B cell (primary cell): ENCODE measurements around the gene NCKAP5L. TPM values are rescaled to one million over a fixed set of nuclear protein-coding genes. Genes with fewer than 3 reads are reported as not detected.

Experiments
- ATAC-seq: fragments of 200-7000 bp; cut with Tn5 transposase; one replicate; pipeline ENCODE4 v1.10.0; 2021; ENCODE audit warnings: low read depth, mild to moderate bottlenecking, moderate number of reproducible peaks, moderate library complexity
- CTCF ChIA-PET: fragments of 350-600 bp; sonication (Branson Sonifier 250); formaldehyde crosslinking; loops from one replicate; lab custom pipeline; 2021; ENCODE audit warnings: antibody characterized with exemption, inconsistent platforms; lab: Charles Lee
- POLR2A ChIA-PET: fragments of 350-600 bp; sonication (Branson Sonifier 250); formaldehyde crosslinking; loops from one replicate; lab custom pipeline; 2021; ENCODE audit warnings: antibody characterized with exemption; lab: Charles Lee
- DNase-seq: peaks from one replicate; pipeline ENCODE4 v3.0.0; 2013
- H2AFZ ChIP-seq: 2 replicates; pipeline ENCODE4 v1.6.1; 2012; ENCODE audit warnings: mild to moderate bottlenecking, low read depth, low read length; ENCODE audit not compliant: insufficient read depth, poor library complexity, severe bottlenecking
- H3K27ac ChIP-seq, 2 donors: 1 replicate in 1 of 2; 2 replicates in 1 of 2; pipeline ENCODE4 v1.5.1; 2012 to 2013; ENCODE audit warnings: low read length in 2 of 2, mild to moderate bottlenecking in 2 of 2, moderate library complexity in 1 of 2
- H3K27me3 ChIP-seq, 4 experiments: fragments of 200-600 bp in 1 of 4; sonication (generic) in 1 of 4; replicated peaks in 1 of 4; 1 replicate in 2 of 4; 2 replicates in 2 of 4; pipeline versions ENCODE4 v1.6.1 to v1.7.0; 2013 to 2016; ENCODE audit warnings: low read length in 3 of 4, mild to moderate bottlenecking in 2 of 4, mixed read lengths in 1 of 4, moderate library complexity in 1 of 4; ENCODE audit not compliant: insufficient read depth in 4 of 4, control insufficient read depth in 3 of 4; ENCODE audit errors: control extremely low read depth in 1 of 4
- H3K36me3 ChIP-seq, 2 experiments: replicated peaks in 1 of 2; 1 replicate in 1 of 2; 2 replicates in 1 of 2; pipeline versions ENCODE4 v1.6.1 to v1.7.1; 2013; ENCODE audit warnings: low read length in 1 of 2; ENCODE audit not compliant: insufficient read depth in 2 of 2, control insufficient read depth in 1 of 2; ENCODE audit errors: control extremely low read depth in 1 of 2, extremely low read depth in 1 of 2
- H3K4me1 ChIP-seq, 2 donors: fragments of 200-600 bp in 1 of 2; sonication (generic) in 1 of 2; 1 replicate in 1 of 2; 2 replicates in 1 of 2; pipeline versions ENCODE4 v1.5.1 to v1.6.1; 2013 to 2017; ENCODE audit warnings: low read length in 2 of 2; ENCODE audit not compliant: control insufficient read depth in 2 of 2, insufficient read depth in 2 of 2
- H3K4me2 ChIP-seq: replicated peaks from 2 replicates; pipeline ENCODE3; 2012; ENCODE audit warnings: mild to moderate bottlenecking, low read depth, low read length; ENCODE audit not compliant: poor library complexity, severe bottlenecking
- H3K4me3 ChIP-seq, 5 experiments: fragments of 200-600 bp in 1 of 5; sonication (generic) in 1 of 5; 1 replicate in 3 of 5; 2 replicates in 2 of 5; pipeline versions ENCODE4 v1.5.1 to v1.7.0; 2011 to 2016; ENCODE audit warnings: low read length in 4 of 5, mild to moderate bottlenecking in 4 of 5, low read depth in 2 of 5, control low read depth in 1 of 5, moderate library complexity in 1 of 5; ENCODE audit not compliant: insufficient read depth in 1 of 5; ENCODE audit errors: control extremely low read depth in 1 of 5, extremely low read depth in 1 of 5
- H3K79me2 ChIP-seq: fragments of 200-600 bp; sonication (generic); one replicate; pipeline ENCODE4 v1.6.0; 2016; ENCODE audit warnings: low read length; ENCODE audit not compliant: control insufficient read depth, insufficient read depth
- H3K9ac ChIP-seq: fragments of 200-600 bp; sonication (generic); 2 replicates; pipeline ENCODE4 v1.6.1; 2017; ENCODE audit warnings: mild to moderate bottlenecking, low read length, moderate library complexity
- H3K9me3 ChIP-seq, 3 donors: one replicate each; pipeline versions ENCODE4 v1.6.1 to v1.7.1; 2013; ENCODE audit warnings: low read length in 2 of 3; ENCODE audit not compliant: control insufficient read depth in 2 of 3, insufficient read depth in 1 of 3; ENCODE audit errors: control extremely low read depth in 1 of 3
- H4K20me1 ChIP-seq: 2 replicates; pipeline ENCODE4 v1.6.0; 2012; ENCODE audit warnings: mild to moderate bottlenecking, low read length; ENCODE audit not compliant: insufficient read depth, control insufficient read depth, poor library complexity, severe bottlenecking
- H3K27ac Mint-ChIP-seq: one replicate; pipeline ENCODE4 v1.8.0; 2021; ENCODE audit warnings: mixed read lengths
- H3K27me3 Mint-ChIP-seq: one replicate; pipeline ENCODE4 v1.8.0; 2021; ENCODE audit warnings: mixed read lengths
- H3K4me1 Mint-ChIP-seq: one replicate; pipeline ENCODE4 v1.8.0; 2021; ENCODE audit warnings: mixed read lengths
- H3K4me3 Mint-ChIP-seq: one replicate; pipeline ENCODE4 v1.8.0; 2021; ENCODE audit warnings: mixed read lengths
- H3K9me3 Mint-ChIP-seq: one replicate; pipeline ENCODE4 v1.8.0; 2022; ENCODE audit warnings: mixed read lengths; ENCODE audit not compliant: insufficient read depth
- EZH2 ChIP-seq: IDR thresholded peaks from 2 replicates; pipeline ENCODE4 v1.6.1; 2012; ENCODE audit warnings: borderline replicate concordance, low read depth, mild to moderate bottlenecking, moderate library complexity, low read length; ENCODE audit not compliant: insufficient read depth, poor library complexity, severe bottlenecking
- WGBS: methylation state at CpG from one replicate; pipeline ENCODE4 v1.1.5; 2013; ENCODE audit warnings: missing lambda C conversion rate; ENCODE audit not compliant: insufficient coverage; 5-methylcytosine and 5-hydroxymethylcytosine counted together
- intact Hi-C: fragments of 100-400 bp; cut with micrococcal nuclease; formaldehyde crosslinking; loops from one replicate; pipeline ENCODE4 v1.10.0; 2022
- polyA plus RNA-seq: library from polyadenylated mRNA; depleted of rRNA; stranded (reverse); fragments of >200 nt; gene quantifications from 2 replicates; pipeline ENCODE4 v1.2.3, GENCODE V29; 2012
- total RNA-seq, 2 donors: library from RNA; stranded (reverse); fragments of 120-200 nt in 1 of 2; gene quantifications; 1 replicate in 1 of 2; 2 replicates in 1 of 2; pipeline versions ENCODE4 v1.2.3 to v1.2.4, GENCODE V29; 2013 to 2022
- TF ChIP-seq, protein P1 (sequence below): fragments of 200-600 bp; IDR thresholded peaks from one replicate; pipeline ENCODE4 v1.8.0; 2022; ENCODE audit warnings: antibody characterized with exemption, mild to moderate bottlenecking

The NCKAP5L gene
- total and polyA plus RNA-seq, 2 donors (not counting 1 experiment from before 2014, with no cell fraction given) = 3.2 to 13.2 TPM

DNA sequence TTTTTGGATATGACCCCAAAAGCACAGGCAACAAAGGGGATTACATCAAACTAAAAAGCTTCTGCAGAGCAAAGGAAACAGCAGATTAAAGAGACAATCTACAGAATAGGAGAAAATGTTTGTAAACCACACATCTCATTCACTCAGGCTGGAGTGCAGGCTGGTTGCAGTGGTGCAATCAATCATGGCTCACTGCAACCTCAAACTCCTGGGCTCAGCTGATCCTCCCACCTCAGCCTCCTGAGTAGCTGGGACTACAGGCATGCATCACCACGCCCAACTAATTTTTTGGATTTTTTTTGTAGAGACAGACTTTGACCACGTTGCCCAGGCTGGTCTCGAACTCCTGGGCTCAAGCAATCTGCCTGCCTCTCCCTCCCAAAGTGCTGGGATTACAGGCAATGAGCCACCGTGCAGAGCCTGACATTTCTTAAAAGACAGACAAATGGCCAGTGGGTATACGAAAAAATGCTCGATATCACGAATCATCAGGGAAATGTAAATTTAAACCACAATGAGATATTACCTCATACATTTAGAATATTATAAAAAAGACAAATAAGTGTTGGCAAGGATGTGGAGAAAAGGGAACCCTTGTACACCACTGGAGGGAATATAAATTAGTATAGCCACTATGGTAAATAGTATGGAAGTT, 9.8 kb downstream of the NCKAP5L start:
- Mint-ChIP-seq H3K4me1 (peaks cover 15% of the 10 kb centered on the region), H3K9me3 (no peaks in the 10 kb centered on the region), H3K4me3 (no peak overlapping the region), H3K27ac (no peak overlapping the region), H3K27me3 (no peaks in the 10 kb centered on the region)
- no peaks in the 10 kb centered on the region for H3K36me3 ChIP-seq
- no peaks in the 10 kb centered on the region for H3K27me3 ChIP-seq
- DNase-seq (no peak), ATAC-seq (no peak)
- H4K20me1 ChIP-seq = no peaks in the 10 kb centered on the region
- no peaks in the 10 kb centered on the region for H3K9me3 ChIP-seq
- CTCF ChIA-PET = interaction anchor here (0.7 kb wide), 1 partner anchor 55 kb away, joined by 4 read pairs; no protein-coding TSS in a partner anchor
- H3K27ac ChIP-seq = no peak overlapping the region
- peaks cover 10 to 13% of the 10 kb centered on the region in 2 donors for H3K4me1 ChIP-seq
- POLR2A ChIA-PET = interaction anchor here (0.6 kb wide), 1 partner anchor 10 kb away, joined by 5 read pairs; the partner anchor contains the start of gene NCKAP5L
- intact Hi-C loops = no loop called here
- TF ChIP-seq, protein P1, sequence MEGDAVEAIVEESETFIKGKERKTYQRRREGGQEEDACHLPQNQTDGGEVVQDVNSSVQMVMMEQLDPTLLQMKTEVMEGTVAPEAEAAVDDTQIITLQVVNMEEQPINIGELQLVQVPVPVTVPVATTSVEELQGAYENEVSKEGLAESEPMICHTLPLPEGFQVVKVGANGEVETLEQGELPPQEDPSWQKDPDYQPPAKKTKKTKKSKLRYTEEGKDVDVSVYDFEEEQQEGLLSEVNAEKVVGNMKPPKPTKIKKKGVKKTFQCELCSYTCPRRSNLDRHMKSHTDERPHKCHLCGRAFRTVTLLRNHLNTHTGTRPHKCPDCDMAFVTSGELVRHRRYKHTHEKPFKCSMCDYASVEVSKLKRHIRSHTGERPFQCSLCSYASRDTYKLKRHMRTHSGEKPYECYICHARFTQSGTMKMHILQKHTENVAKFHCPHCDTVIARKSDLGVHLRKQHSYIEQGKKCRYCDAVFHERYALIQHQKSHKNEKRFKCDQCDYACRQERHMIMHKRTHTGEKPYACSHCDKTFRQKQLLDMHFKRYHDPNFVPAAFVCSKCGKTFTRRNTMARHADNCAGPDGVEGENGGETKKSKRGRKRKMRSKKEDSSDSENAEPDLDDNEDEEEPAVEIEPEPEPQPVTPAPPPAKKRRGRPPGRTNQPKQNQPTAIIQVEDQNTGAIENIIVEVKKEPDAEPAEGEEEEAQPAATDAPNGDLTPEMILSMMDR = no peak
- TF ChIP-seq EZH2 = no peak
- H3K4me3 ChIP-seq = no peak overlapping the region
- H3K79me2 ChIP-seq = peaks cover 47% of the 10 kb centered on the region
- H3K4me2 ChIP-seq = no peak overlapping the region
- no peak overlapping the region for H2AFZ ChIP-seq
- H3K9ac ChIP-seq = no peak overlapping the region
- WGBS = 92% methylated on average over 4 of the region's 7 CpGs

DNA sequence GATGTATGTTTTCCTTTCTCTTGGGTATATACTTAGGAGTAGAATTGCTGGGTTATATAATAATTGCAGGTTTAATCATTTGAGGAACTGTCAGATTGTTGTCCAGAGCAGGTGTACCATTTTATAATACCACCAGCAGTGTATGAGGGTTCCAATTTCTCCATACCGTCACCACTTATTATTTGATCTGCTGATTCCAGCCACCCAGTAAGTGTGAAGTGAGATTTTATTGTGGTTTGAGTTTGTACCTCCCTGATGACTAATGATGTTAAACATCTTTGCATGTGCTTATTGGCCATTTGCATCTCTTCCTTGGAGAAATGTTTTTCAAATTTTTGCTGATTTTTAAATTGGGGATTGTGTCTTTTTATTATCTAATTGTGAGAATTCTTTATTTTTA, 15.1 kb downstream of the NCKAP5L start:
- DNase-seq (no peak), ATAC-seq (no peak)
- Mint-ChIP-seq H3K27me3 (no peaks in the 10 kb centered on the region), H3K4me3 (no peak overlapping the region), H3K9me3 (no peaks in the 10 kb centered on the region), H3K4me1 (peaks cover 22% of the 10 kb centered on the region), H3K27ac (no peak overlapping the region)
- Histone ChIP-seq H2AFZ (no peak overlapping the region), H4K20me1 (no peaks in the 10 kb centered on the region), H3K4me1 (peaks cover 13 to 16% of the 10 kb centered on the region in 2 donors), H3K36me3 (no peaks in the 10 kb centered on the region), H3K27ac (no peak overlapping the region), H3K27me3 (no peaks in the 10 kb centered on the region), H3K9me3 (no peaks in the 10 kb centered on the region), H3K9ac (no peak overlapping the region), H3K4me2 (no peak overlapping the region), H3K79me2 (peaks cover 29% of the 10 kb centered on the region), H3K4me3 (no peak overlapping the region)
- TF ChIP-seq EZH2 = no peak
- TF ChIP-seq, protein P1 = no peak
- ChIA-PET CTCF (no interaction called here), POLR2A (no interaction called here)
- intact Hi-C loops = no loop called here
- WGBS = no CpG with 5 or more reads among the region's 1 CpG
